K562 (cell line): ENCODE results near the gene PPARD. TPM values are rescaled to one million over a fixed set of nuclear protein-coding genes. Genes with fewer than 3 reads are reported as not detected.

Source experiments
- ARID1B ChIP-seq: fragments of 450-650 bp; IDR thresholded peaks from 2 replicates; pipeline ENCODE4 v1.6.1; 2016; ENCODE audit warnings: antibody characterized with exemption, mild to moderate bottlenecking, inconsistent platforms
- FOXP4 ChIP-seq: sonication (generic); formaldehyde crosslinking; IDR thresholded peaks from 2 replicates; pipeline ENCODE4 v1.8.0; 2022; ENCODE audit warnings: mild to moderate bottlenecking, missing genetic modification reagents, borderline replicate concordance
- HBP1 ChIP-seq: fragments of 450-650 bp; formaldehyde crosslinking; IDR thresholded peaks from 2 replicates; pipeline ENCODE4 v1.4.0; 2022; ENCODE audit warnings: missing genetic modification characterization
- HCFC1 ChIP-seq: IDR thresholded peaks from 2 replicates; pipeline ENCODE4 v1.6.1; 2012; ENCODE audit warnings: low read depth, low read length, improper control_type of control experiment
- KDM5B ChIP-seq: fragments of 200-600 bp; sonication (generic); IDR thresholded peaks from 2 replicates; pipeline ENCODE4 v1.6.1; 2012; ENCODE audit warnings: low read depth, mild to moderate bottlenecking, moderate library complexity, low read length, control low read depth, inconsistent platforms; ENCODE audit not compliant: insufficient replicate concordance
- NFRKB ChIP-seq: fragments of 450-650 bp; IDR thresholded peaks from 2 replicates; pipeline ENCODE4 v1.6.1; 2016; ENCODE audit warnings: low read depth
- PKNOX1 ChIP-seq: fragments of 450-650 bp; IDR thresholded peaks from 2 replicates; pipeline ENCODE4 v1.6.1; 2016
- POLR2A ChIP-seq: fragments of 450-650 bp; conservative IDR thresholded peaks from 2 replicates; pipeline ENCODE4 v1.6.1; 2016
- RERE ChIP-seq: sonication (generic); formaldehyde crosslinking; IDR thresholded peaks from 2 replicates; pipeline ENCODE4 v1.8.0; 2023; ENCODE audit warnings: missing genetic modification reagents, mild to moderate bottlenecking, borderline replicate concordance
- SMAD2 ChIP-seq: fragments of 150-350 bp; IDR thresholded peaks from 2 replicates; pipeline ENCODE4 v1.6.1; 2014; ENCODE audit warnings: low read depth, mild to moderate bottlenecking, low read length
- polyA plus RNA-seq, 8 experiments: library from polyadenylated mRNA; depleted of rRNA in 4 of 8; stranded (reverse) in 5 of 8; unstranded in 3 of 8; fragments of >200 nt; fragmentation: Nextera tagmentation in 2 of 8; fragmentation: Illumina TruSeq in 1 of 8; extraction: Ambion mirVana in 2 of 8; extraction: Trizol in 1 of 8; gene quantifications; 2 replicates each; pipeline versions ENCODE4 v1.2.1 to v1.2.3, GENCODE V29; 2011 to 2014; ENCODE audit warnings: inconsistent platforms in 1 of 8, missing spikeins in 1 of 8
- total RNA-seq, 7 experiments: library from RNA; depleted of rRNA in 6 of 7; stranded (reverse); fragments of >200 nt in 6 of 7; fragmentation: Illumina TruSeq in 2 of 7; extraction: Trizol in 2 of 7; gene quantifications; 2 replicates each; pipeline versions ENCODE4 v1.2.1 to v1.2.3, GENCODE V29; 2011 to 2021; ENCODE audit warnings: low replicate concordance in 1 of 7
- TF ChIP-seq, protein P1 (sequence below), 3 experiments: fragments of 200-800 bp in 1 of 3; sonication (Bioruptor generic) in 1 of 3; sonication (generic) in 1 of 3; formaldehyde crosslinking in 1 of 3; IDR thresholded peaks; 2 replicates each; pipeline versions ENCODE4 v1.6.1 to v1.8.0; 2016 to 2022; ENCODE audit warnings: mild to moderate bottlenecking in 2 of 3, missing compliant biosample characterization in 2 of 3, missing genetic modification characterization in 2 of 3, missing genetic modification reagents in 1 of 3
- TF ChIP-seq, protein P2 (sequence below), 2 experiments: fragments of 450-650 bp; IDR thresholded peaks; 2 replicates each; pipeline ENCODE4 v1.6.1; 2016
- TF ChIP-seq, protein P3 (sequence below), 2 experiments: fragments of 250-450 bp in 1 of 2; fragments of 450-650 bp in 1 of 2; sonication (Bioruptor Pico) in 1 of 2; IDR thresholded peaks; 2 replicates each; pipeline versions ENCODE4 v1.6.1 to v1.8.0; 2016 to 2021; ENCODE audit warnings: mild to moderate bottlenecking in 2 of 2, moderate library complexity in 2 of 2, missing compliant biosample characterization in 1 of 2, missing genetic modification characterization in 1 of 2

Gene PPARD
- total and polyA plus RNA-seq, 9 of the 15 experiments (the other 6 are each of a cell fraction or from before 2014, with no cell fraction given), result 0.14 to 13.2 (median 3.8) TPM

DNA sequence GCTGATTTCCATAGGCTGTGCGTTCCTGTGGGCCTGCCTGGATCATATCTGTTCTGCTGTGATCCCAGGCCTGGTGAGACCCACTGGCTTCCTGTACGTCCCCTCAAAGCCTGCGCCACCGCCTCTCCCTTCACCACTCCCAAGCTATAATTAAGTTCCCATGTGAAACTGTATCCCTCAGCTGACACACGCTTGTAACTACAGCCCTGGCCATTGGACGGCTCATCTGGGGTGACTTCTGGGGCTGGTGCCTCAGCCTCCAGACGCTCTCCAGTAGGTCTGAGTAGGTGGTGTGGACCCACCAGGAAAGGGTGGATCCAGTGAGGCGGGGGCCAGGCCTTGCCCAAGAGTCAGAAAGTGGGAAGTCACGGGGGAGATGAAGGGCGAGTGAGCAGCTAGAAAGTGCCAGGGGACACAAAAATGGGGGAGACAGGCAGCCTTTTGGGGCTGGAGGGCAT lies 21.0 kb downstream of the PPARD start (continued):
- TF ChIP-seq, protein P1, sequence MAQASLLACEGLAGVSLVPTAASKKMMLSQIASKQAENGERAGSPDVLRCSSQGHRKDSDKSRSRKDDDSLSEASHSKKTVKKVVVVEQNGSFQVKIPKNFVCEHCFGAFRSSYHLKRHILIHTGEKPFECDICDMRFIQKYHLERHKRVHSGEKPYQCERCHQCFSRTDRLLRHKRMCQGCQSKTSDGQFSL (CRISPR knock-in tag; IDR thresholded peaks at IDR 0.05), result no peak
- TF ChIP-seq, protein P1 (tag; IDR thresholded peaks at IDR 0.05), result no peak
- no peak for TF ChIP-seq SMAD2
- TF ChIP-seq PKNOX1, result peak; percentile 67
- no peak; the same call in 1 of the 2 replicates for TF ChIP-seq NFRKB
- peak; percentile 81 for TF ChIP-seq FOXP4 (CRISPR knock-in tag)
- TF ChIP-seq, protein P2, sequence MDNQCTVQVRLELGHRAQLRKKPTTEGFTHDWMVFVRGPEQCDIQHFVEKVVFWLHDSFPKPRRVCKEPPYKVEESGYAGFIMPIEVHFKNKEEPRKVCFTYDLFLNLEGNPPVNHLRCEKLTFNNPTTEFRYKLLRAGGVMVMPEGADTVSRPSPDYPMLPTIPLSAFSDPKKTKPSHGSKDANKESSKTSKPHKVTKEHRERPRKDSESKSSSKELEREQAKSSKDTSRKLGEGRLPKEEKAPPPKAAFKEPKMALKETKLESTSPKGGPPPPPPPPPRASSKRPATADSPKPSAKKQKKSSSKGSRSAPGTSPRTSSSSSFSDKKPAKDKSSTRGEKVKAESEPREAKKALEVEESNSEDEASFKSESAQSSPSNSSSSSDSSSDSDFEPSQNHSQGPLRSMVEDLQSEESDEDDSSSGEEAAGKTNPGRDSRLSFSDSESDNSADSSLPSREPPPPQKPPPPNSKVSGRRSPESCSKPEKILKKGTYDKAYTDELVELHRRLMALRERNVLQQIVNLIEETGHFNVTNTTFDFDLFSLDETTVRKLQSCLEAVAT (IDR thresholded peaks at IDR 0.05), result peak; percentile 57 to 73; a peak in 2 of 4 replicates
- TF ChIP-seq ARID1B, result peak; percentile 35
- TF ChIP-seq HBP1 (CRISPR knock-in tag), result peak; percentile 90
- TF ChIP-seq, protein P3, sequence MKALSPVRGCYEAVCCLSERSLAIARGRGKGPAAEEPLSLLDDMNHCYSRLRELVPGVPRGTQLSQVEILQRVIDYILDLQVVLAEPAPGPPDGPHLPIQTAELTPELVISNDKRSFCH (CRISPR knock-in tag; IDR thresholded peaks at IDR 0.05), result no peak
- TF ChIP-seq, protein P3 (tag; IDR thresholded peaks at IDR 0.05), result peak; percentile 12; the same call in 1 of the 2 replicates
- TF ChIP-seq RERE (CRISPR knock-in tag), result no peak
- TF ChIP-seq HCFC1, result no peak
- peak; percentile 88 for TF ChIP-seq POLR2A
- TF ChIP-seq KDM5B, result peak; percentile 87
